ENCODE data around the gene TUBA3D.
"Not testable (repeated sequence)": the region's sequence is repeated elsewhere in the genome, so short reads cannot be mapped to it uniquely, and the experiment has no call there.

DNA sequence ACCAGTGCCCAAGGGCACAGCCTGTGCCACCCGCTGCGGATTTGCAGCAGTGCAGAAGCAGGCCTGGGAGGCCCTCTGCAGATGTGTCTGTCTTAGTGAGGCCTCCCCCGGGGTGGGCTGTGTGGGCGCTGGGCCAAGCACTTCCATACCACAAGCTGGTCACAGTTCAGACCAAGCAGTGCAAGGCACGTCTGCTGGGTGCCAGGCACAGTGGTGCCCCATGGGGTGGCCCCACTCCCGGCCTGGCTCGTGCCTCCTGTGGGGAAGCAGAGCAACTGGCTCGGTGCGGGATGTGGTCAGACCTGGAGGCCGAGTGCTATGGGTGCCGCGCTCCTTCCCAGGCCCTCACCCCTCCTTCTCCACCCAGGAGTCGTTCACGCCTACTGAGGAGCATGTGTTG, 39.3 kb downstream of the TUBA3D start:
- TF ChIP-seq, protein P1, sequence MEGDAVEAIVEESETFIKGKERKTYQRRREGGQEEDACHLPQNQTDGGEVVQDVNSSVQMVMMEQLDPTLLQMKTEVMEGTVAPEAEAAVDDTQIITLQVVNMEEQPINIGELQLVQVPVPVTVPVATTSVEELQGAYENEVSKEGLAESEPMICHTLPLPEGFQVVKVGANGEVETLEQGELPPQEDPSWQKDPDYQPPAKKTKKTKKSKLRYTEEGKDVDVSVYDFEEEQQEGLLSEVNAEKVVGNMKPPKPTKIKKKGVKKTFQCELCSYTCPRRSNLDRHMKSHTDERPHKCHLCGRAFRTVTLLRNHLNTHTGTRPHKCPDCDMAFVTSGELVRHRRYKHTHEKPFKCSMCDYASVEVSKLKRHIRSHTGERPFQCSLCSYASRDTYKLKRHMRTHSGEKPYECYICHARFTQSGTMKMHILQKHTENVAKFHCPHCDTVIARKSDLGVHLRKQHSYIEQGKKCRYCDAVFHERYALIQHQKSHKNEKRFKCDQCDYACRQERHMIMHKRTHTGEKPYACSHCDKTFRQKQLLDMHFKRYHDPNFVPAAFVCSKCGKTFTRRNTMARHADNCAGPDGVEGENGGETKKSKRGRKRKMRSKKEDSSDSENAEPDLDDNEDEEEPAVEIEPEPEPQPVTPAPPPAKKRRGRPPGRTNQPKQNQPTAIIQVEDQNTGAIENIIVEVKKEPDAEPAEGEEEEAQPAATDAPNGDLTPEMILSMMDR (IDR thresholded peaks at IDR 0.05): not testable (repeated sequence)
- not testable (repeated sequence) for TF ChIP-seq EZH2 (IDR thresholded peaks at IDR 0.05)
